NCI-H524 (cell line): Measurements from ENCODE around the gene AP1G2.

Experiments
- DNase-seq, 2 experiments: peaks; one replicate each; lab custom pipeline; 2025; lab: John Stamatoyannopoulos, UW

The AP1G2 gene

GRCh38 chr14:23518709-23519108, 48.9 kb downstream of the AP1G2 start:
- DNase-seq, result no peak

DNA sequence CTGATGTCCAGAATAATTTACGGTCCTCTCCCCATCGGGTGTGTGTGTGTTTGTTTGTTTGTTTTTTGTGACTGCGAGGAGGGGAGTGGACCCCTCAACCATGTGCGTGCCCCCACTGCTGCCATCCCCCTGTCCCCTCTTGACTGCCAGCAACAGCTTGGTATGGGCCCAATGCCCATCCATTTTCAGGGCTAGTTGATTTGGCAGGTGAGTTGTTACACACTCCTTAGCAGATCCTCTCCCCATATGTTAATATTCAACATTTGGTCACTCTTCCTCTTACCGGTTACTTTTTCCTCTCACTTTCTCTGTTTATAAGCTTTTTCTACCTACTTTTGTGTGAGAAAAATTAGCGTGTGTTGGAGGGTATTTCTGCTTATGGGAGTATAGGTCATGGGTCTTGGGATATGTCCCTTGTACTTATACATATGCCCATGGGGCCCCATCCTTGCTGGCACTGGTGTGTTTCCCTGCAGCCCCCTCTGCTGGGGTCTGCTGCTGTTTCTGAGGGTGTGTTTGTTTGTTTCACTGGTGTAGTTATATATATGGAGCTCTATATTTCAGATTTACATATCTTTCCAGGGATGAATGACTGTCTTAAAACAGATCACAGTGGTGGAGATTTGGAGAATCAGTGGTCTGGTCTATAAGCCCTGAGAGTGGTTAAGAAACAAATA, 49.8 kb downstream of the AP1G2 start:
- DNase-seq, result peak in 1 of 2 experiments; percentile 42

GRCh38 chr14:23514644-23514957, 53.0 kb downstream of the AP1G2 start:
- no peak for DNase-seq

DNA sequence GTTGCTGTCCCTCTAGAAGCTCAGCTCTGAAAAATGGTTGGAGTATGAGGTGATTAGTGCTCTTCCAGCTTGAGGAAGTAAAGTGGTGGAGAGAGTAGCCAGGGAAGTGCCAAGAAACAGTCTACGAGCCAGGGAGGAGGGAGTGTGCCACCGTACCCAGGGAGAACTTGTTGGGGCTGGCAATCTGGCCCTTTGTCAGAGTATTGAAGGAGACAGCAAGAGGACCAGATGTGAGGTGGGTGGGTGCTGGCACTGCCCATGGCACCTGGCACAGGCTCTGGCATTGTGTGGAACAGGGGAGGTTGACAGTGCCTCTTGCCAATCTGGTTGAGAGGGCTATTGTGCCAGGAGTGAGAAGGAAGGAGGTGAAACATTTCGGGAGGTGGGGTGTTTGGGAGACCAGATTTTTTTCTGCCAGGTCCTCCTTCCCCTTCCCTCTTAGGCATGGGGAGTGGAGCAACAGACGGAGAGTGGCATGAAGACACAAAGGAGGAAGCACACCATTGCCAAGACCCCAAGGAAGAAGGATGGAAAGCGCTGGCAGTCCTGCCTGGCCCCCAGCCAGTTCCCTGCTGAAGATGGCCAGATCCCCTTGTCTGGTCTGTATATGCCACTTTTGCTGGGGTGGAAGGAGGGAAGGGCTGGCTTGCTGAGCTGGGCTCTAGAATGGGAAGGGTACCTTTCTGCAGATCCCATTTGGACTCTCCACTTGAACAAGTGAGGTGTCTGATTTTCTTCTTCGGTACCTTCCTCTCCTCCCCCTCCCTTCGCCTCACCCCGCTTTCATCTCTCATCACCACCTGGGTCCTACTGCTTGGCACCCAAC, 53.6 kb downstream of the AP1G2 start:
- DNase-seq, result peak; percentile 35 to 59

GRCh38 chr14:23513005-23513817, 54.4 kb downstream of the AP1G2 start:
- peak; percentile 99 for DNase-seq

GRCh38 chr14:23512156-23512555, 55.4 kb downstream of the AP1G2 start:
- DNase-seq, result peak; percentile 91 to 97
